Activated CD4-positive, alpha-beta memory T cell treated with anti-CD3 and anti-CD28 coated beads, Interleukin-2, amount 10 ng/mL, durations not matched to agents 7 days and 5 days (primary cell): ENCODE data around the gene FAM193B. TPM values are rescaled to one million over a fixed set of nuclear protein-coding genes. Genes with fewer than 3 reads are reported as not detected.
"Not testable (repeated sequence)": the region's sequence is repeated elsewhere in the genome, so short reads cannot be mapped to it uniquely, and the experiment has no call there.

Experiments used
- CTCF ChIA-PET: fragments of 350-600 bp; sonication (Branson Sonifier 250); formaldehyde crosslinking; loops from one replicate; lab custom pipeline; 2021; ENCODE audit warnings: antibody characterized with exemption, inconsistent platforms; lab: Charles Lee
- POLR2A ChIA-PET: fragments of 350-600 bp; sonication (Branson Sonifier 250); formaldehyde crosslinking; loops from one replicate; lab custom pipeline; 2021; ENCODE audit warnings: antibody characterized with exemption; lab: Charles Lee
- DNase-seq: peaks from one replicate; pipeline ENCODE4 v3.0.0-alpha.2; 2020
- H3K27ac Mint-ChIP-seq: one replicate; pipeline ENCODE4 v1.8.0; 2021; ENCODE audit warnings: mild to moderate bottlenecking, mixed read lengths
- H3K27me3 Mint-ChIP-seq: one replicate; pipeline ENCODE4 v1.8.0; 2021; ENCODE audit warnings: mixed read lengths
- H3K36me3 Mint-ChIP-seq: one replicate; pipeline ENCODE4 v1.8.0; 2021; ENCODE audit warnings: low read depth, mixed read lengths
- H3K4me1 Mint-ChIP-seq: one replicate; pipeline ENCODE4 v1.8.0; 2021; ENCODE audit warnings: mixed read lengths
- H3K4me3 Mint-ChIP-seq: one replicate; pipeline ENCODE4 v1.8.0; 2021; ENCODE audit warnings: mild to moderate bottlenecking, mixed read lengths
- H3K9me3 Mint-ChIP-seq: one replicate; pipeline ENCODE4 v1.8.0; 2021; ENCODE audit warnings: mixed read lengths
- total RNA-seq, 2 experiments: library from RNA; stranded (reverse); gene quantifications; one replicate each; pipeline ENCODE4 v1.2.3, GENCODE V29; 2021

FAM193B gene
- total RNA-seq, 2 experiments from 2014 or later = 110 to 112 TPM

GRCh38 chr5:177492841-177493240 lies 61.5 kb downstream of the FAM193B start:
- Mint-ChIP-seq H3K27me3 (peaks cover 1% of the 10 kb centered on the region), H3K9me3 (no peaks in the 10 kb centered on the region), H3K27ac (peak overlapping the region; percentile 82), H3K4me1 (peaks cover 46% of the 10 kb centered on the region), H3K36me3 (peaks cover 33% of the 10 kb centered on the region), H3K4me3 (no peak overlapping the region)
- no peak for DNase-seq
- CTCF ChIA-PET = interaction anchor here (0.6 to 3.5 kb wide), 7 partner anchors 15 to 182 kb away, joined by 3 to 22 read pairs (median 9); no protein-coding TSS in a partner anchor
- POLR2A ChIA-PET = interaction anchor here (0.7 to 1.4 kb wide), 5 partner anchors 18 to 181 kb away, joined by 3 to 5 read pairs (median 3); partner anchors contain the start of gene MXD3

- Mint-ChIP-seq H3K4me3 (no peak overlapping the region), H3K4me1 (peaks cover 44% of the 10 kb centered on the region), H3K9me3 (no peaks in the 10 kb centered on the region), H3K36me3 (peaks cover 38% of the 10 kb centered on the region), H3K27me3 (no peaks in the 10 kb centered on the region), H3K27ac (no peak overlapping the region)
- no peak for DNase-seq
- CTCF ChIA-PET = interaction anchor here (1.0 to 3.5 kb wide), 5 partner anchors 14 to 182 kb away, joined by 3 to 22 read pairs (median 9); no protein-coding TSS in a partner anchor
- POLR2A ChIA-PET = interaction anchor here (0.7 to 1.4 kb wide), 4 partner anchors 18 to 180 kb away, joined by 3 to 5 read pairs (median 4); partner anchors contain the start of gene MXD3
These were observed 62.2 kb downstream of the FAM193B start for GRCh38 chr5:177491983-177492746.

- CTCF ChIA-PET = no interaction called here
- Mint-ChIP-seq H3K9me3 (no peaks in the 10 kb centered on the region), H3K4me1 (peaks cover 44% of the 10 kb centered on the region), H3K27me3 (no peaks in the 10 kb centered on the region), H3K4me3 (no peak overlapping the region), H3K27ac (no peak overlapping the region), H3K36me3 (peaks cover 40% of the 10 kb centered on the region)
- DNase-seq = peak; percentile 43
- POLR2A ChIA-PET = no interaction called here
These were observed 62.9 kb downstream of the FAM193B start for GRCh38 chr5:177491429-177491945.

GRCh38 chr5:177490992-177491391 lies 63.4 kb downstream of the FAM193B start:
- Mint-ChIP-seq H3K36me3 (peaks cover 43% of the 10 kb centered on the region), H3K4me1 (peaks cover 39% of the 10 kb centered on the region), H3K4me3 (no peak overlapping the region), H3K9me3 (no peaks in the 10 kb centered on the region), H3K27ac (no peak overlapping the region), H3K27me3 (no peaks in the 10 kb centered on the region)
- POLR2A ChIA-PET = no interaction called here
- CTCF ChIA-PET = interaction anchor here (1.2 kb wide), 1 partner anchor 33 kb away, joined by 4 read pairs; no protein-coding TSS in a partner anchor
- DNase-seq = no peak

- no peak for DNase-seq
- no peaks in the 10 kb centered on the region for H3K27me3 Mint-ChIP-seq
- POLR2A ChIA-PET = interaction anchor here (1.2 kb wide), 1 partner anchor 18 kb away, joined by 5 read pairs; no protein-coding TSS in a partner anchor
- CTCF ChIA-PET = interaction anchor here (0.7 to 1.2 kb wide), 4 partner anchors 27 to 110 kb away, joined by 3 to 4 read pairs (median 4); no protein-coding TSS in a partner anchor
- H3K9me3 Mint-ChIP-seq = no peaks in the 10 kb centered on the region
- H3K36me3 Mint-ChIP-seq = peaks cover 43% of the 10 kb centered on the region
- H3K4me3 Mint-ChIP-seq = no peak overlapping the region
- H3K27ac Mint-ChIP-seq = no peak overlapping the region
- H3K4me1 Mint-ChIP-seq = peaks cover 34% of the 10 kb centered on the region
These were observed 63.9 kb downstream of the FAM193B start for GRCh38 chr5:177490311-177490991.

- Mint-ChIP-seq H3K9me3 (no peaks in the 10 kb centered on the region), H3K27me3 (no peaks in the 10 kb centered on the region), H3K36me3 (peaks cover 49% of the 10 kb centered on the region), H3K4me3 (no peak overlapping the region), H3K4me1 (peaks cover 24% of the 10 kb centered on the region), H3K27ac (no peak overlapping the region)
- no peak for DNase-seq
- CTCF ChIA-PET = interaction anchor here (1.1 to 1.6 kb wide), 5 partner anchors 9 to 586 kb away, joined by 3 to 5 read pairs (median 3); partner anchors contain the start of gene PDLIM7
- POLR2A ChIA-PET = interaction anchor here (1.2 kb wide), 1 partner anchor 17 kb away, joined by 5 read pairs; no protein-coding TSS in a partner anchor
These were observed 65.1 kb downstream of the FAM193B start for GRCh38 chr5:177489119-177489716.

- DNase-seq = no peak
- CTCF ChIA-PET = interaction anchor here (0.6 to 1.6 kb wide), 5 partner anchors 10 to 587 kb away, joined by 3 to 5 read pairs (median 3); partner anchors contain the start of gene PDLIM7
- Mint-ChIP-seq H3K9me3 (no peaks in the 10 kb centered on the region), H3K4me3 (no peak overlapping the region), H3K4me1 (peaks cover 12% of the 10 kb centered on the region), H3K27me3 (no peaks in the 10 kb centered on the region), H3K36me3 (peaks cover 44% of the 10 kb centered on the region), H3K27ac (no peak overlapping the region)
- POLR2A ChIA-PET = no interaction called here
These were observed 66.4 kb downstream of the FAM193B start for GRCh38 chr5:177487975-177488374.

- Mint-ChIP-seq H3K4me1 (peaks cover 7% of the 10 kb centered on the region), H3K36me3 (peaks cover 39% of the 10 kb centered on the region), H3K4me3 (no peak overlapping the region), H3K27ac (no peak overlapping the region), H3K27me3 (no peaks in the 10 kb centered on the region), H3K9me3 (no peaks in the 10 kb centered on the region)
- ChIA-PET POLR2A (no interaction called here), CTCF (interaction anchor here (0.7 to 1.2 kb wide), 2 partner anchors 23 to 30 kb away, joined by 3 read pairs; no protein-coding TSS in a partner anchor)
- DNase-seq = no peak
These were observed 67.2 kb downstream of the FAM193B start for GRCh38 chr5:177487144-177487543.

GRCh38 chr5:177486256-177486655 lies 68.1 kb downstream of the FAM193B start:
- no peak for DNase-seq
- Mint-ChIP-seq H3K9me3 (no peaks in the 10 kb centered on the region), H3K27ac (no peak overlapping the region), H3K27me3 (no peaks in the 10 kb centered on the region), H3K4me3 (no peak overlapping the region), H3K36me3 (peaks cover 37% of the 10 kb centered on the region), H3K4me1 (peaks cover 7% of the 10 kb centered on the region)
- ChIA-PET CTCF (interaction anchor here (1.2 kb wide), 1 partner anchor 22 kb away, joined by 3 read pairs; no protein-coding TSS in a partner anchor), POLR2A (no interaction called here)

- H3K36me3 Mint-ChIP-seq = peaks cover 32% of the 10 kb centered on the region
- DNase-seq, H3K27me3 Mint-ChIP-seq, H3K4me1 Mint-ChIP-seq, H3K4me3 Mint-ChIP-seq, H3K27ac Mint-ChIP-seq, H3K9me3 Mint-ChIP-seq, CTCF ChIA-PET: not testable (repeated sequence)
- POLR2A ChIA-PET = interaction anchor here (0.8 kb wide), 1 partner anchor 108 kb away, joined by 3 read pairs; no protein-coding TSS in a partner anchor
These were observed 68.6 kb downstream of the FAM193B start for GRCh38 chr5:177485753-177486152.

GRCh38 chr5:177484902-177485549 lies 69.3 kb downstream of the FAM193B start:
- no peaks in the 10 kb centered on the region for H3K27me3 Mint-ChIP-seq
- peaks cover 25% of the 10 kb centered on the region for H3K36me3 Mint-ChIP-seq
- H3K9me3 Mint-ChIP-seq = no peaks in the 10 kb centered on the region
- peaks cover 1% of the 10 kb centered on the region for H3K4me1 Mint-ChIP-seq
- no peak overlapping the region for H3K27ac Mint-ChIP-seq
- H3K4me3 Mint-ChIP-seq = no peak overlapping the region
- ChIA-PET CTCF (no interaction called here), POLR2A (interaction anchor here (0.8 kb wide), 1 partner anchor 107 kb away, joined by 3 read pairs; no protein-coding TSS in a partner anchor)
- no peak for DNase-seq
